ENCODE data around the gene GLB1L. TPM values are rescaled to one million over a fixed set of nuclear protein-coding genes. Genes with fewer than 3 reads are reported as not detected.

GLB1L gene
- total RNA-seq, 1 experiment from 2014 or later: 6.9 TPM

DNA sequence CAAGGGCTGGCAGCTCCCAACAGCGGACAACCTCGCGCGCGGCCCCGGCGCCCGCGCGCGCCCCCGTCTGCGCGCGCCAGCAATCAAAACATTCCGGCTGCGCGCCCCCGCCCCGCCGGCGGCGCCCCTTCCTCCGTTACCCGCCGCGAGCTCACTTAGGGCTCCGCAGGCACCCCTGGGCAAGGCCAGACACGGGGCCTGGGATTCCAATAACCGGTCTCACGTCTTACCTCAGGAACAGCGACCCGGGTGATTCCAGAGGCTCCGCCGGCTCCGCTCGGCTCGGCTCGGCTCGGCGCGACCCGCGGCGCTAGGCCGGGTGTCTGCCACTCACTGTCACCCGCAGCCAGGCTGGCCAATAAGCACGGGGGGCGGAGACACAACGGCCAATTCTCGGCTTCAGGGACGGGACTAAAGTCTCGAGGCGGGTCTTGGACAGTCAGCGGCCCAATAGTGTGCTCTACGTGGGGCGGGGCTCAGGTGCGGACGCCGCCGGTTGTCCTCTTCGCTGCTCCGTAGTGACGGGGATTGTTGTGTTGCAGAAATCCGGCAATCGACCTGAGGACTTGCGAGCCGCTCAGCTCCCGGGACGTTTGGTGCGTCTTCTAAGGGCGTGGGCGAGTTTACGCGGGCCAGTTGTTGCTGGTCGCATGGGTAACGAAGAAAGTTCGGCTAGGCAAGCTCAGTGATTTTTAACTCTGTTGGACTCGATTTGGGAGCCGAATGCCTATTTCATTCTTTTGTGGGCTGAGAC lies 15.8 kb downstream of the GLB1L start, which contains the start of the genes ANKZF1 and ATG9A:
Gene ANKZF1, plus strand, starts transcription at position 502 of the 754 bp plus-strand sequence. CDS start 452 bp downstream, outside the sequence.
Gene ATG9A, minus strand, starts transcription at position 332 of the 754 bp plus-strand sequence. CDS start 1,612 bp downstream, outside the sequence.
- intact Hi-C loops (cut with micrococcal nuclease; ENCODE audit: unreplicated experiment): no loop called here
- no TSS peak for BruUV-seq (replicated peaks)
- H3K4me3 ChIP-seq (ENCODE audit: low read depth, low read length, poor library complexity, severe bottlenecking): peak within 1 kb of the TSS; percentile 71
- TF ChIP-seq, protein P1, sequence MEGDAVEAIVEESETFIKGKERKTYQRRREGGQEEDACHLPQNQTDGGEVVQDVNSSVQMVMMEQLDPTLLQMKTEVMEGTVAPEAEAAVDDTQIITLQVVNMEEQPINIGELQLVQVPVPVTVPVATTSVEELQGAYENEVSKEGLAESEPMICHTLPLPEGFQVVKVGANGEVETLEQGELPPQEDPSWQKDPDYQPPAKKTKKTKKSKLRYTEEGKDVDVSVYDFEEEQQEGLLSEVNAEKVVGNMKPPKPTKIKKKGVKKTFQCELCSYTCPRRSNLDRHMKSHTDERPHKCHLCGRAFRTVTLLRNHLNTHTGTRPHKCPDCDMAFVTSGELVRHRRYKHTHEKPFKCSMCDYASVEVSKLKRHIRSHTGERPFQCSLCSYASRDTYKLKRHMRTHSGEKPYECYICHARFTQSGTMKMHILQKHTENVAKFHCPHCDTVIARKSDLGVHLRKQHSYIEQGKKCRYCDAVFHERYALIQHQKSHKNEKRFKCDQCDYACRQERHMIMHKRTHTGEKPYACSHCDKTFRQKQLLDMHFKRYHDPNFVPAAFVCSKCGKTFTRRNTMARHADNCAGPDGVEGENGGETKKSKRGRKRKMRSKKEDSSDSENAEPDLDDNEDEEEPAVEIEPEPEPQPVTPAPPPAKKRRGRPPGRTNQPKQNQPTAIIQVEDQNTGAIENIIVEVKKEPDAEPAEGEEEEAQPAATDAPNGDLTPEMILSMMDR (conservative IDR thresholded peaks at IDR 0.05; ENCODE audit: low read depth, low read length): no peak
- no peak for TF ChIP-seq EZH2 (IDR thresholded peaks at IDR 0.05; ENCODE audit: borderline replicate concordance, low read depth, low read length, poor library complexity, severe bottlenecking)
- peaks cover 40% of the 10 kb centered on the region for H3K36me3 ChIP-seq (ENCODE audit: insufficient read depth, low read length, poor library complexity, severe bottlenecking)
- H3K9me3 ChIP-seq (ENCODE audit: low read depth, low read length, poor library complexity, severe bottlenecking): no peaks in the 10 kb centered on the region
- H3K27ac ChIP-seq (ENCODE audit: low read depth, low read length, poor library complexity, severe bottlenecking): peak within 1 kb of the TSS; percentile 89
- POLR2A ChIA-PET (ENCODE audit: low non-redundant PET): interaction anchor here (0.6 kb wide), 1 partner anchor 21 kb away, joined by 4 read pairs; no protein-coding TSS in a partner anchor
- peaks cover 6% of the 10 kb centered on the region for H3K4me1 ChIP-seq (ENCODE audit: insufficient read depth, low read length, poor library complexity, severe bottlenecking)
- CTCF ChIA-PET: no interaction called here
- no peaks in the 10 kb centered on the region for H3K27me3 ChIP-seq (replicated peaks; ENCODE audit: insufficient read depth, low read depth, low read length, poor library complexity)
- DNase-seq (ENCODE audit: low spot score): peak; percentile 100

DNA sequence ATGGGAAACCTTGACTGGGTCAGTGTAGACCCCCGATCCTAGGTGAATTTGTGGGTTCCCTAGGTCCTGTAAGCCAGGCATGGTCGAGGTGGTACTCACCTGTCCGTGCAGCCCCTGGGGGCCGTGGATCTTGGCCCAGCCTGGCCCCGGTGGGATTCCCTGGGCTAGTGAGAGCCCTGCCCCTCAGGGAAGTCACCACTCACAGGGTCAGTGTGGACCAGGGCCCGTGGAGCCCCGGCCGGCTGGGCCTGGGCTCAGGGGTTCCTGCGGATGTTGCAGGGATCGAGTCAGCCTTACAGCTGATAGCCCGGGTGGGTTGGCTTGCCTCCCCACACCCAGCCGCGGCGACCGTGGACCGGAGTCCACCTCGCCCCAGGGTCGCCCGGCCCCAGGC lies 16.3 kb downstream of the GLB1L start:
- DNase-seq (ENCODE audit: low spot score): no peak
- BruUV-seq (replicated peaks): no TSS peak
- intact Hi-C loops (cut with micrococcal nuclease; ENCODE audit: unreplicated experiment): no loop called here
- peaks cover 6% of the 10 kb centered on the region for H3K4me1 ChIP-seq (ENCODE audit: insufficient read depth, low read length, poor library complexity, severe bottlenecking)
- no peaks in the 10 kb centered on the region for H3K9me3 ChIP-seq (ENCODE audit: low read depth, low read length, poor library complexity, severe bottlenecking)
- TF ChIP-seq EZH2 (IDR thresholded peaks at IDR 0.05; ENCODE audit: borderline replicate concordance, low read depth, low read length, poor library complexity, severe bottlenecking): no peak
- TF ChIP-seq, protein P1 (conservative IDR thresholded peaks at IDR 0.05; ENCODE audit: low read depth, low read length): no peak
- CTCF ChIA-PET: no interaction called here
- H3K36me3 ChIP-seq (ENCODE audit: insufficient read depth, low read length, poor library complexity, severe bottlenecking): peaks cover 40% of the 10 kb centered on the region
- H3K27ac ChIP-seq (ENCODE audit: low read depth, low read length, poor library complexity, severe bottlenecking): peak overlapping the region; percentile 89
- H3K27me3 ChIP-seq (replicated peaks; ENCODE audit: insufficient read depth, low read depth, low read length, poor library complexity): no peaks in the 10 kb centered on the region
- POLR2A ChIA-PET (ENCODE audit: low non-redundant PET): interaction anchor here (0.6 kb wide), 1 partner anchor 20 kb away, joined by 4 read pairs; no protein-coding TSS in a partner anchor
- peak overlapping the region; percentile 71 for H3K4me3 ChIP-seq (ENCODE audit: low read depth, low read length, poor library complexity, severe bottlenecking)

DNA sequence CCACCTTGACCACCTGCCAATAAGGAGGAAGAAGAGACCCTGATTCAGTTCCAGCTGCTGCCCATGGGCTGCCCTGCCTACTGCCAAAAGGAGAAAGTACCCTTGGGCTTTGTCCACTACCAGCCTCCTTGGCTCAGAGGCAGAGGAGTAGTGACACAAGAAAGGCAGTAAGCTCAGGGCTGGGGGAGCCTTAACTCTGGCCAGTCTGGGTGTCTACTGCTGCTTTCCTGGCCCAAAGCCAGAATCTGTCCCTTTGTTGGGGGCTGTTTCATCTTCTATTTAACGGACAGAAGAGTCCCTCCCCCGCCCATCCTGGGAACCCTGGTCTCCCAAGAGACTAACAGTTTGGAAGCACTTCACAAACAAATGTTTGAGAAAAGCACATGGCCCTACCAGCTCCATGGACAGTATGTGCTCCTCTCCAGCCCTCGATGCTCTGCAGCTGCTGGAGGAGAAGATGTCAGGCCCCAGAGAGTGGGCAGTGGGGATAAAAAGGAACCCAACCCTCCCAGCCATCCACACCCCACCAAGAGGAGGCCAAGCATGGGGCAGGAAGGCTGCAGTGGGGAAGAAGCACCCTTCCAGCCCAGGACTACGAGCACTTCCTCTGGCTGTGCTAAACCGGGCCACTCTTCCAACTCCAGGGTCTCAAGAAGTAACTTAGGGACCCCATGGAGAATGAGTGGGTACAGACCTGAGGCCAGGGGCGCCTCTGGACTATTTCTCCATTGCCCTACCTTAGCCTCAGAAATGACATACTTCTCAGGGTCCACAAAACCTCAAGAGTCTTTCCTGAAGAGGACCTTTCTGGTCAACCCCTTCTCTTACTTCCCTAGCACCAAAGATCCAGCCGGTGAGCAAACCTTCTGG lies 17.0 kb downstream of the GLB1L start:
- no TSS peak for BruUV-seq (replicated peaks)
- TF ChIP-seq, protein P1 (conservative IDR thresholded peaks at IDR 0.05; ENCODE audit: low read depth, low read length): no peak
- no peak for TF ChIP-seq EZH2 (IDR thresholded peaks at IDR 0.05; ENCODE audit: borderline replicate concordance, low read depth, low read length, poor library complexity, severe bottlenecking)
- CTCF ChIA-PET: no interaction called here
- Histone ChIP-seq H3K4me3 (ENCODE audit: low read depth, low read length, poor library complexity, severe bottlenecking) (peak overlapping the region; percentile 71), H3K4me1 (ENCODE audit: insufficient read depth, low read length, poor library complexity, severe bottlenecking) (peaks cover 6% of the 10 kb centered on the region), H3K27ac (ENCODE audit: low read depth, low read length, poor library complexity, severe bottlenecking) (peak overlapping the region; percentile 89), H3K27me3 (replicated peaks; ENCODE audit: insufficient read depth, low read depth, low read length, poor library complexity) (no peaks in the 10 kb centered on the region), H3K36me3 (ENCODE audit: insufficient read depth, low read length, poor library complexity, severe bottlenecking) (peaks cover 40% of the 10 kb centered on the region), H3K9me3 (ENCODE audit: low read depth, low read length, poor library complexity, severe bottlenecking) (no peaks in the 10 kb centered on the region)
- DNase-seq (ENCODE audit: low spot score): no peak
- intact Hi-C loops (cut with micrococcal nuclease; ENCODE audit: unreplicated experiment): no loop called here
- POLR2A ChIA-PET (ENCODE audit: low non-redundant PET): no interaction called here
